Breast epithelium (tissue), 3 donors: ENCODE results near the gene HOXC13.

Experiments used
- CTCF ChIP-seq, 3 donors: fragments of 450-650 bp; IDR thresholded peaks; one replicate each; pipeline ENCODE4 v1.5.1; 2016 to 2017; ENCODE audit warnings: antibody characterized with exemption in 3 of 3, mild to moderate bottlenecking in 3 of 3, moderate library complexity in 3 of 3
- POLR2A ChIP-seq: fragments of 450-650 bp; IDR thresholded peaks from one replicate; pipeline ENCODE4 v1.6.1; 2016; ENCODE audit warnings: antibody characterized with exemption, mild to moderate bottlenecking, moderate library complexity
- POLR2AphosphoS5 ChIP-seq, 3 donors: sonication (generic); formaldehyde crosslinking; IDR thresholded peaks; one replicate each; pipeline ENCODE4 v1.6.1; 2017; ENCODE audit warnings: antibody characterized with exemption in 3 of 3

DNA sequence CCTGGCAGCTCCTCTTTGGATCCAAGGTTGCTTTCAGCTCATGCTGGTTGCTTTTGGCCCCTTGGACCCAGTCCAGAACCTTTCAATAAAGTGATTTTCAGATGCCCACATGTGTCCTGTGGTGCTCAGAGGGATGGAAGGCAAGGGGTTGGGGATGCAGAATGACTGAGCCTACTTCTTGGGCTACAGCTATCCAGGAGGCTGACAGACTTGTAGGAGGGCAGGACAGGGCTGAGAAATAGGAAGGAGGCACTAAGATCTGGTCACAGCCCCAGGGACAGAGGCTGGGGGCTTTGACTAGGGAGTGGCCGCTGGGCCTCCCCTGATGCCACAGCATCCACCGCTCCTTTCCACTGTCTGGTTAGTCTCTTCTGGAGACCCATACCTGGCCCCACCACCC, 33.1 kb downstream of the HOXC13 start:
- TF ChIP-seq POLR2AphosphoS5 (IDR thresholded peaks at IDR 0.05) = no peak
- TF ChIP-seq CTCF (IDR thresholded peaks at IDR 0.05) = no peak
- TF ChIP-seq POLR2A = no peak
